GM18507 (cell line): Measurements from ENCODE around the gene NPIPB13.
"Not testable (repeated sequence)": the region's sequence is repeated elsewhere in the genome, so short reads cannot be mapped to it uniquely, and the experiment has no call there.

Source experiments
- DNase-seq: peaks from one replicate; pipeline ENCODE4 v3.0.0; 2011; ENCODE audit warnings: low read depth; ENCODE audit not compliant: insufficient read length; ENCODE audit errors: extremely low spot score
- FAIRE-seq: peaks from 2 replicates; lab custom pipeline; 2011; peaks lifted over from hg19 to GRCh38; lab: Jason Lieb, UNC

NPIPB13 gene

GRCh38 chr16:30248379-30248778 lies at the start of gene NPIPB13:
Gene NPIPB13 (minus strand): TSS chr16:30248479. CDS start chr16:30245573, 2,906 bp downstream.
- DNase-seq, FAIRE-seq: not testable (repeated sequence)

- not testable (repeated sequence) for FAIRE-seq, DNase-seq
Observed at GRCh38 chr16:30282357-30282756, 34.1 kb upstream of the NPIPB13 start.

- DNase-seq, FAIRE-seq: not testable (repeated sequence)
Observed at GRCh38 chr16:30278523-30278922, 30.2 kb upstream of the NPIPB13 start.

- DNase-seq, FAIRE-seq: not testable (repeated sequence)
Observed at GRCh38 chr16:30217082-30217481, 31.2 kb downstream of the NPIPB13 start.

- not testable (repeated sequence) for FAIRE-seq
Observed at GRCh38 chr16:30211414-30211813, 36.9 kb downstream of the NPIPB13 start.

GRCh38 chr16:30209032-30209431 lies 39.2 kb downstream of the NPIPB13 start:
- DNase-seq, FAIRE-seq: not testable (repeated sequence)

More at GRCh38 chr16:30211414-30211813, 36.9 kb downstream of the NPIPB13 start:
- DNase-seq, result not testable (repeated sequence)

GRCh38 chr16:30207063-30207704 lies 41.1 kb downstream of the NPIPB13 start:
- not testable (repeated sequence) for FAIRE-seq, DNase-seq

- not testable (repeated sequence) for DNase-seq, FAIRE-seq
Observed at GRCh38 chr16:30206252-30206651, 42.0 kb downstream of the NPIPB13 start.

- not testable (repeated sequence) for FAIRE-seq, DNase-seq
Observed at GRCh38 chr16:30205541-30206236, 42.6 kb downstream of the NPIPB13 start.

- FAIRE-seq, result not testable (repeated sequence)
Observed at GRCh38 chr16:30199608-30200343, 48.5 kb downstream of the NPIPB13 start.

GRCh38 chr16:30199049-30199448 lies 49.2 kb downstream of the NPIPB13 start, which contains the start of gene SULT1A3:
Gene SULT1A3 (plus strand): TSS chr16:30199255. CDS start chr16:30200729, 1,474 bp downstream.
- not testable (repeated sequence) for DNase-seq, FAIRE-seq

More at GRCh38 chr16:30199608-30200343, 48.5 kb downstream of the NPIPB13 start:
- DNase-seq, result not testable (repeated sequence)
